ENCODE data around the gene ZC2HC1B. TPM values are rescaled to one million over a fixed set of nuclear protein-coding genes. Genes with fewer than 3 reads are reported as not detected.

ZC2HC1B gene
- polyA plus RNA-seq, 5 donors: not detected

DNA sequence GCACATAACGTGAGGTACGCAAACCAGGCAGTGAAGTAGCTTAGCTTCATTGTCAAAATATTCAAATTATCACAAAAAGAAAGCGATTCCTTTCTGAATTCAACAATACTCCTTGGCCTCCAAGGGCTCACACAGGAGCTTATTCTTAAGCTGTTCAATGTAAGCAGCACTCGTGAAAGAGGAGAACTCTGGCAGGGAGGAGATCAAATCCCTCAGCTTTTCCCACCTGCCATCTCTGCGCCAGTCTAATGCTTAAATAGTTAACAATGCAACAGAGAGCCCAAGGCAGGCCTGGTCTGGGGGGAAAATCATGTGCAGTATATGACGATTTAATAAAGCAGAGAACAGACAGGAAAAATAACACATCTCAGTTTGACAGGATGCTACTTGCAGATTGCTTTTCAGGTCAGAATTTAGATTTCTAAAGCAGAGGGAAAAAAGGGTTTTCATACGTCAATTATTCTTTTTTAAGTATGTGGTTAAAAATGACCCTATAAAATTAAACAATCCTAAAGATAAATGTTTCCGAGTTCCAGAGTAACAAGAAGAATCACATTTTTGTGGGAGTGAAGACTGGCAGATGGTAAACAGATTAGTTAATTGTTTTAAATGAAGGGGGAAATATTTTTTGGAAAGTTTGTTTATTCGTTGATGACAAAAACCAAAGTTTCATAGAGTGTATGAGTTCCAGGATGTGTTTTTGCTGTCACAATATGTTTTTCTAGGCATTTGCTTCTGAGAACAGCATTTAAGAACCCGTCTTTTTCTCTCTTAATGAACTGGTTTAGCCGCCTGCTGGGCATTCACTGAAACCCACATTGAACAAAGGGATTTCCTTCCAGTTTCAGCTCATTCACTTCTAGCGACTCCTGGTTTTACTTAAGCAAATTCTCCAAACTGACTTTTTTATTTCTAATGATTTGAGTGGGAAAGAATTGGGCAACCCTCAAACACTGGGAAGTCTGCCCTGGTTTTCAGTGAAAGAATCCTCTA, 97.9 kb downstream of the ZC2HC1B start:
- peak; percentile 79 to 83 for DNase-seq

DNA sequence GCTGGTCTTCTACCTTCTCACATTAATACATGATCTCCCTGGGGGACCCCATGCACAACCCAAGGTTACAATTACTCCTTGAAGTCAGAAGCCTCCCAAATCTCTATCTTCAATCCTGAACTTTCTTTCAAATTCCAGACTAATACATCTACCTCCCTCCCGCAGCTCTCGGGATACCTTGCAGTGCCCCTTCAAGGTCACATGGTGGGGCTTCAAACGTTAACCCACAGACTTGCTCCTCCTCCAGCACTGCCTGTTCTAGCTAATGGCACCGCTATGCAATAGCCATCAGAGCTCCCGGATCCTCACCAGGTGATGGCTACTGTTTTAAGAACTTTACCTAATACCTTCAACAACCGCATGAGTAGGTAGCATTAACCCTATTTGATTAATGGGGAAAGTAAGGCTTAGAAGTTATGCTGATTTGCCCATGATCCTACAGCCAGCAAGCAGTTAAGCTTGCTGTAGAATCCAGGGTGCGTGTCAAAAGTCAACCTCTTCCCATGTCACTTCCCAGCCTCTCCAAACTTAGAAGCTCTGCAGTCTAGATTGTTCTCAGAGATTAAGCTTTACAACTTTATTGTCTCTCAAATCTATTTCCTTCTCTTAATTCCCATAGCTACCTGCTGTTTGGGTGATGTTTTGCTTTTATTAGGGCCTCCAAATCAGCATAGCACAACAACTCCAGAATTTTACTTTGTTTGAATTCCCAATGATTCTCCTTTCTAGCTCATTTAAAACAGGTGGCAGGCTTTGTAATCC, 99.1 kb downstream of the ZC2HC1B start:
- DNase-seq: no peak

GRCh38 chr6:143964674-143965081, 100.4 kb downstream of the ZC2HC1B start:
- peak; percentile 60 to 72 for DNase-seq

- no peak for DNase-seq
These were observed 101.4 kb downstream of the ZC2HC1B start for GRCh38 chr6:143965503-143966171.

DNA sequence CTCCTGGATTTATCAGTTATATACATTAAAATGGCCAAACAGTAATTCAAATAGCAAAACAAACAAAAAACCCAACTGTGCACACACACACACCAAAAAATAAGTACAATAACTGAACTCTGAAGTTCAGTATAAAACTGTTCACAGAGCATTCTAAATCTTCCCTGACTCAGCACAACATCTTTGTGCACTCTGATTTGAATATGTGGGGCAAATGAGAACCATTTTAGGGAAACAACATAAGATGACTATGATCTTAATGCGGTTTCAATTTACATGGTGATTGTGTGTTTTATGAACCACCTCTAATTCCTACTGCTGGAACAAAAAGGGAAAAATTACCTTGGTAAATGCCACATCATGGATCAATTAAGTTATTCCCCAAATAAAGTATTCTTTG, 102.0 kb downstream of the ZC2HC1B start:
- DNase-seq: no peak

DNA sequence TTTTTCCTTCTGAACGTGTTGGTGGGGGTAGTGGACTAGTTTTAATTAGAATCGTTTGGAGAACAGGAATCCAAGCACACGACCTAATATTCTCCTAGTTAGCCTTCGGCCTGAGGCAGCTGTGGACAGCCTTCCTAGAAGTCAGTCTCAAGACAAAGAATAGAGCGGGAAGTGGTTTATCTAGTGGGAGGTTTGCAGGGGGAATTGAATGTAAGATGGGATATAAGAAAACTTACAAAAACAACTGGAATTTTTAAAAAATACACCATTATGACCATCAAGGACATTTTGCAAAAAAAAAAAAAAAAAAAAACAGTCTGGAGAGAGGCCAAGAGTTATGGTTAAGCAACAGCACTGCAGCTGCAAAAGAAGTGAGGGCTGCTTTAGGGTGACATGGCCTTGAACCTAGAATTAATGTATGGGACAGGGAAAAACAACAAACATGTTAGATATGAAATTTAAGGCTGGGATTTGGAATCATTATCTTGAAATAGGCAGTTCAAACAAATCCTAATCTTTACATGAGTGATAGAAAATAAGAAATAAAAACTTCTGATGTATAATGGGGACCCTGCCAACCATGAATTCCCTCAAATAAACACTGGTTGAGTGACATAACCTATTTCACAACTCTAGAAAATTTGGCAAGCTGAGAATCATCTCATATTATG, 103.6 kb downstream of the ZC2HC1B start:
- peak; percentile 85 to 89 for DNase-seq

- DNase-seq: no peak
These were observed 104.8 kb downstream of the ZC2HC1B start for GRCh38 chr6:143969077-143969476.

- DNase-seq: no peak
These were observed 106.4 kb downstream of the ZC2HC1B start for GRCh38 chr6:143970456-143971218.

DNA sequence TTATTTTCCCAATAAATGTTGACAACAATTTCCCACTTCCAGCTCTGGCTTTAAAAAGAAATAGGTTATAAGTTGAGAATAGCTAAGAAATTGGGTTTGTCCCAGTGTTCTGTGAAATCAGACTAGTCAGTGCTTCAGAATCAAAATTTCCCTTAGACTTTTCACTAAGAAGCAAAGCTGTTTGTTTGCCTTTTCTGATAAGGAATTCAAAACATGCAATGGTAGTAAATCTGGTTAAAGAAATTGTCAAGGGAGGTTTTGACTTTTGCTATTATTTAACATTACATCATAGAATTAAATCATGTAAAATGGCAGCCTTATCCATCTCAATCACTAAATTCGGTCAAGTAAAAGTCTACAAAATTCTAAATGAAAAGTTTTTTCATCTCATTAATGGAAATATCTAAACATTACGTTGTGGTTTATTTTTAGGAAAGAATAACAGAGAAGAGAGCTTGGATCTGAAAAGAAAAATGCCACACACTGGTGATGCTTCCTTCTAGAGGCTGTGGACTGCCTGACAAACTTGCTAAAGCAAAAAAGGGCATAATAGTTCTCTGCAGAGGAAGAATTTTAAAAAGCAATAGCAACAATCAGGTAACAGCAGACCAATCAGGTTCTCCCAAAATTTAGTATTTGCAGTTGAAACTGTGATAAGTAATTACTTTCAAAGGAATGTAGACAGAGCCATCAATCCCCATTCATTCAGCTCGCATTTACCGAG, 107.4 kb downstream of the ZC2HC1B start:
- no peak for DNase-seq

DNA sequence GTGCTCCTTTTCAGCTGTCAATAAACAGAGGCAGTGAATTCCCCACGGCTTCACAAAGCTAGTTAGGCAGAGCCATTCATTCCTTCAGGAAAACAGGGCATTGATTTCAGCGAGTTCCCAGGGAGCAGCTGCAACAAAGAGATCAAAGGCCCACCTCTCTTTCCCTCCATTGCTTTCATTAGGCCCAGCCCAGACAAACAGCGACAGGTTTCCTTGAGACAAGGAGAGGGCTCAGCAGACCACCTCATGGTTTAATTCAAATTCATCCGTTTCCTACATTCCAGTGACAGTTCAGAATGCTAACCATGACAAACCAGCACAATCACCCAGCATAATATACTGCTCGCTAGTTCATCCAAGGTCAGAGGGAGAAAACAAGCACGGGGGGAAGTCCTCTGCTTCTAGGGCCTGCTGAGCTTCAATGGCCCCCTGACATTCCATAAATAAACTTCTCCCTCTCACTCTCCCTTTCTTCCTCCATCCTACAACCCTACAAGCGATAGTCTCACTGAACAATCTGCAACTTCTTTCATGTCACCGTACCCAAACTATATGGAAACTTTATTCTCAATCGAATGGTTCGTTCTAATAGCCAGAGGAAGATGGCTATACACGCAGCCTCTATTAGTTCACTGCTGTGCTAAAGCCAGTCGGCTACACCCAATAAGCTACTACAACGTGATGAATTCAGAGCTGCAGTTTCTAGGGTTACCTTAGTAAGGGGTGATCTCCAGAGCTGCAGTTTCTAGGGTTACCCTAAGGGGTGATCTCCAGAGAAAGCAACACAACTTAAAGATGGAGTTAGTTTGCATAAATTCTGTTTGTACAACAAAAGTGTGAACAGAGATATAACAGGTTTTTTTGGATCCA, 109.1 kb downstream of the ZC2HC1B start:
- DNase-seq: no peak

DNA sequence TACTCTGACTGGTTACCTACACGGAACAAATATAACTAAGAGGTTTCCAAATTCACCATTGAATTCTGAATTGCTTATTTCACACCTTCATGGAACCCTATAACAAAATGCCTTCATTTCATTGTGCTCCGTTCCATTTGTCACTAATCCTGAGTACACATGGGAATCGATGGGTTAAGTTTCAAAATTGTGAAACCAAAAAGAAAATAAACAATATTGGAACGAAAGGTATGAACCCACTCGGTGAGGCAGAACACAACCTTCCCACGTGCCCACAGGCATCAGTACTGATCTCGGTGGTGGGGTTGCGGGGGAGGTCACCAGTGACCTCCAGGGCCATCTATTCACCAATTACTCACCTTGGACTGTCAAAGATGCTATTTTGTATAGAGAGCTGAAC, 109.8 kb downstream of the ZC2HC1B start:
- DNase-seq: no peak

- no peak for DNase-seq
These were observed 112.6 kb downstream of the ZC2HC1B start for GRCh38 chr6:143976806-143977349.

DNA sequence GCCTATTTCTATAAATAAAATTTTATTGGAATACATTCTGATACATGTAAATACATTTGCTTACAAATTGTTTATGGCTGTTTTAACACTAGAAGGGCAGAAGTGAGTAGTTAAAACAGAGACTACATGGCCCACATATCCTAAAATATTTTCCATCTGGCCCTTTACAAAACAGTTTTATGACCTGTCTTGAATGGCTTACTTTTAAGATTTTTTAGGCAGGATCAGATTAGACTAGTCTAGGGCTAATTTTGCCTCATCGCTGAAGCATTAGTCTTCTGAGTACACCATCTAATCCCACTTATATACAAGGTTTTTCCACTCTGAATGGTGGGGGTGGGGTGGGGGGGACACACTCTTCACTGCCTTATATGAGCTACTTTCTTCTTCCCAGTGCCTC, 116.6 kb downstream of the ZC2HC1B start:
- DNase-seq: no peak

DNA sequence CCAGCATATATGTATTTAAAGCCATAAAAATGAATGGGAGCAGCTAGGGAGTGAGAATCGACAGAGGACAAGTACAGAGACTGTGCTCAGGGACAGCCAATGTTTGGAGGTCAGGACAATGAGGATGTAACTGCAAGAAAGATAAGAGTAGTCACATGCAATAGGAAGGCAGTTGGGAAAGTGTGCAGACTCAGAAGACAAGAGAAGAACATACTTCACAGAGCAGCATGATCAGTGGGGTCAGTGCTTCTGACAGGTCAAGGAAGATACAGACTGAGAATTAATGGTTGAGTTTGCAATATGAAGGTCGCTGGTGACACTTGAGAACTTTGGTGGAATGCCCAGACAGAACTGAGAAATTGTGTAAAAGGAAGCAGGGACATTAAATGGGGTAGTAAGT, 118.7 kb downstream of the ZC2HC1B start:
- no peak for DNase-seq

- DNase-seq: no peak
These were observed 120.4 kb downstream of the ZC2HC1B start for GRCh38 chr6:143984666-143985065.

DNA sequence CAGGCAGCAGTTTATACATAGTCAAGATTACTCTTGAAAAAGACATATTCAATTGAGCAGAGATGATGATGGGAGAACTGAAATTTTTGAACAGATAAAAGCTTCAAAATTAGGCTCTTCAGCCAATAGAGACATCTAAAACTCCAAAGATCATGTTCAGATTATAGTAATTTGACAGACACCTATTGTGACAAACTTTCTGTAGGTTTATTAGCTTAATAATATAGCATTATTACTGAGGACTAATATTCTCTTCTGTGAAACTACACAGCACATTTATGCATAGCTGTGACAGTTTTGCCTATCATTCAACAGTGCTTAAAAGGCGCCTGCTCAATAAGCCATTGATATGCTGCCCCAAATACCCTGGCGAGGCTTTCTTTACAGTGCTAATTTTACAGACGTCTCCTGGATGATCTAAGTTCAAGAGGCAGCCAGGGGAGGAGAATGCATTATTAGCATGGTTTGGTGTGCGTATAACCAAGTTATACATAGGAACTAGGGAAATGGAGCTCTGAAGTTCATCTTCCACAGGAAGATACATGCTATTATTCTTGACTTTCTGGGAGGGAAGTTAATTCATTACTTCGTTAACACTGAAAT, 122.3 kb downstream of the ZC2HC1B start:
- DNase-seq: no peak

Measured in right lung (tissue), 5 donors.